HepG2 (cell line): Measurements from ENCODE around the gene AP5B1.

ENCODE experiments used
- BHLHE40 ChIP-seq: IDR thresholded peaks from 2 replicates; pipeline ENCODE4 v1.6.1; 2011; ENCODE audit warnings: low read length, improper control_type of control experiment
- EZH2 ChIP-seq: conservative IDR thresholded peaks from 2 replicates; pipeline ENCODE4 v1.6.1; 2012; ENCODE audit warnings: mild to moderate bottlenecking, low read depth, low read length, moderate library complexity
- FOXK2 ChIP-seq: fragments of 450-650 bp; IDR thresholded peaks from 2 replicates; pipeline ENCODE4 v1.6.1; 2016
- FOXM1 ChIP-seq: sonication (generic); formaldehyde crosslinking; IDR thresholded peaks from 2 replicates; pipeline ENCODE4 v1.5.0; 2020; ENCODE audit warnings: missing genetic modification reagents
- HMG20A ChIP-seq: IDR thresholded peaks from 2 replicates; pipeline ENCODE4 v1.6.1; 2016; ENCODE audit warnings: borderline replicate concordance
- KLF16 ChIP-seq, 2 experiments: sonication (generic) in 1 of 2; formaldehyde crosslinking in 1 of 2; IDR thresholded peaks; 2 replicates each; pipeline versions ENCODE4 v1.6.1 to v1.8.0; 2016 to 2023; ENCODE audit warnings: missing genetic modification reagents in 2 of 2, missing compliant biosample characterization in 1 of 2
- MIER2 ChIP-seq: IDR thresholded peaks from 2 replicates; pipeline ENCODE4 v1.6.1; 2016; ENCODE audit warnings: missing biosample characterization, missing genetic modification reagents
- RCOR2 ChIP-seq: IDR thresholded peaks from 2 replicates; pipeline ENCODE4 v1.6.1; 2016; ENCODE audit warnings: missing biosample characterization, missing genetic modification reagents
- SOX5 ChIP-seq: IDR thresholded peaks from 2 replicates; pipeline ENCODE4 v1.6.1; 2016; ENCODE audit warnings: borderline replicate concordance
- ZNF572 ChIP-seq: sonication (generic); formaldehyde crosslinking; IDR thresholded peaks from 2 replicates; pipeline ENCODE4 v1.5.1; 2020; ENCODE audit warnings: mild to moderate bottlenecking, missing genetic modification reagents
- ZNF652 ChIP-seq: IDR thresholded peaks from 2 replicates; pipeline ENCODE4 v1.6.1; 2016; ENCODE audit warnings: low read depth, borderline replicate concordance
- TF ChIP-seq, protein P1 (sequence below): sonication (generic); formaldehyde crosslinking; conservative IDR thresholded peaks from 2 replicates; pipeline ENCODE4 v1.4.0; 2020; ENCODE audit warnings: missing genetic modification reagents
- TF ChIP-seq, protein P2 (sequence below): sonication (generic); formaldehyde crosslinking; IDR thresholded peaks from 2 replicates; pipeline ENCODE4 v1.5.0; 2020; ENCODE audit warnings: mild to moderate bottlenecking, missing genetic modification reagents, moderate library complexity
- TF ChIP-seq, protein P3 (sequence below): sonication (generic); formaldehyde crosslinking; IDR thresholded peaks from 2 replicates; pipeline ENCODE4 v1.4.0; 2020; ENCODE audit warnings: missing genetic modification reagents

GRCh38 chr11:65797711-65798110 is 16.9 kb upstream of the AP5B1 start:
- TF ChIP-seq SOX5 (CRISPR knock-in tag) (no peak), FOXM1 (no peak), HMG20A (CRISPR knock-in tag) (no peak), MIER2 (CRISPR knock-in tag) (no peak), KLF16 (CRISPR knock-in tag; IDR thresholded peaks at IDR 0.05) (no peak), BHLHE40 (no peak), RCOR2 (CRISPR knock-in tag) (no peak), ZNF652 (CRISPR knock-in tag) (no peak), EZH2 (no peak), FOXK2 (no peak), ZNF572 (CRISPR knock-in tag) (no peak)
- TF ChIP-seq, protein P1, sequence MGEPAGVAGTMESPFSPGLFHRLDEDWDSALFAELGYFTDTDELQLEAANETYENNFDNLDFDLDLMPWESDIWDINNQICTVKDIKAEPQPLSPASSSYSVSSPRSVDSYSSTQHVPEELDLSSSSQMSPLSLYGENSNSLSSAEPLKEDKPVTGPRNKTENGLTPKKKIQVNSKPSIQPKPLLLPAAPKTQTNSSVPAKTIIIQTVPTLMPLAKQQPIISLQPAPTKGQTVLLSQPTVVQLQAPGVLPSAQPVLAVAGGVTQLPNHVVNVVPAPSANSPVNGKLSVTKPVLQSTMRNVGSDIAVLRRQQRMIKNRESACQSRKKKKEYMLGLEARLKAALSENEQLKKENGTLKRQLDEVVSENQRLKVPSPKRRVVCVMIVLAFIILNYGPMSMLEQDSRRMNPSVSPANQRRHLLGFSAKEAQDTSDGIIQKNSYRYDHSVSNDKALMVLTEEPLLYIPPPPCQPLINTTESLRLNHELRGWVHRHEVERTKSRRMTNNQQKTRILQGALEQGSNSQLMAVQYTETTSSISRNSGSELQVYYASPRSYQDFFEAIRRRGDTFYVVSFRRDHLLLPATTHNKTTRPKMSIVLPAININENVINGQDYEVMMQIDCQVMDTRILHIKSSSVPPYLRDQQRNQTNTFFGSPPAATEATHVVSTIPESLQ: no peak
- TF ChIP-seq, protein P2, sequence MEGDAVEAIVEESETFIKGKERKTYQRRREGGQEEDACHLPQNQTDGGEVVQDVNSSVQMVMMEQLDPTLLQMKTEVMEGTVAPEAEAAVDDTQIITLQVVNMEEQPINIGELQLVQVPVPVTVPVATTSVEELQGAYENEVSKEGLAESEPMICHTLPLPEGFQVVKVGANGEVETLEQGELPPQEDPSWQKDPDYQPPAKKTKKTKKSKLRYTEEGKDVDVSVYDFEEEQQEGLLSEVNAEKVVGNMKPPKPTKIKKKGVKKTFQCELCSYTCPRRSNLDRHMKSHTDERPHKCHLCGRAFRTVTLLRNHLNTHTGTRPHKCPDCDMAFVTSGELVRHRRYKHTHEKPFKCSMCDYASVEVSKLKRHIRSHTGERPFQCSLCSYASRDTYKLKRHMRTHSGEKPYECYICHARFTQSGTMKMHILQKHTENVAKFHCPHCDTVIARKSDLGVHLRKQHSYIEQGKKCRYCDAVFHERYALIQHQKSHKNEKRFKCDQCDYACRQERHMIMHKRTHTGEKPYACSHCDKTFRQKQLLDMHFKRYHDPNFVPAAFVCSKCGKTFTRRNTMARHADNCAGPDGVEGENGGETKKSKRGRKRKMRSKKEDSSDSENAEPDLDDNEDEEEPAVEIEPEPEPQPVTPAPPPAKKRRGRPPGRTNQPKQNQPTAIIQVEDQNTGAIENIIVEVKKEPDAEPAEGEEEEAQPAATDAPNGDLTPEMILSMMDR (CRISPR knock-in tag): no peak
- TF ChIP-seq, protein P3, sequence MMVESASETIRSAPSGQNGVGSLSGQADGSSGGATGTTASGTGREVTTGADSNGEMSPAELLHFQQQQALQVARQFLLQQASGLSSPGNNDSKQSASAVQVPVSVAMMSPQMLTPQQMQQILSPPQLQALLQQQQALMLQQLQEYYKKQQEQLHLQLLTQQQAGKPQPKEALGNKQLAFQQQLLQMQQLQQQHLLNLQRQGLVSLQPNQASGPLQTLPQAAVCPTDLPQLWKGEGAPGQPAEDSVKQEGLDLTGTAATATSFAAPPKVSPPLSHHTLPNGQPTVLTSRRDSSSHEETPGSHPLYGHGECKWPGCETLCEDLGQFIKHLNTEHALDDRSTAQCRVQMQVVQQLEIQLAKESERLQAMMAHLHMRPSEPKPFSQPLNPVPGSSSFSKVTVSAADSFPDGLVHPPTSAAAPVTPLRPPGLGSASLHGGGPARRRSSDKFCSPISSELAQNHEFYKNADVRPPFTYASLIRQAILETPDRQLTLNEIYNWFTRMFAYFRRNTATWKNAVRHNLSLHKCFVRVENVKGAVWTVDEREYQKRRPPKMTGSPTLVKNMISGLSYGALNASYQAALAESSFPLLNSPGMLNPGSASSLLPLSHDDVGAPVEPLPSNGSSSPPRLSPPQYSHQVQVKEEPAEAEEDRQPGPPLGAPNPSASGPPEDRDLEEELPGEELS (CRISPR knock-in tag): no peak
